GM12801 (cell line): ENCODE data around the gene MPRIP.

Source experiments
- TF ChIP-seq, protein P1 (sequence below): IDR thresholded peaks from one replicate; pipeline ENCODE4 v1.5.1; 2011; ENCODE audit warnings: control low read depth; ENCODE audit not compliant: insufficient read length; ENCODE audit errors: extremely low read depth

Gene MPRIP

DNA sequence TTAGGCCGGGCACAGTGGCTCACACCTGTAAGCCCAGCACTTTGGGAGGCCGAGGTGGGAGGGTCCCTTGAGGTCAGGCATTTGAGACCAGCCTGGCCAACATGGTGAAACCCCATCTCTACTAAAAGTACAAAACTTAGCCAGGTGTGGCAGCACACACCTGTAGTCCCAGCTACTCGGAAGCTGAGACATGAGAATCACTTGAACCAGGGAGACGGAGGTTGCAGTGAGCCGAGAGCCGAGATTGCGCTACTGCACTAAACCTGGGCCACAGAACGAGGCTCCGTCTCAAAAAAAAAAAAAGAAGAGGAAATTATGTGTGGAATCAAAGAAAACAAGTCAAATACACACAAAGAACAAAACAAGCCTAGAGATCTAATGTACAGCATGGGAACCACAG lies 16.1 kb upstream of the MPRIP start:
- TF ChIP-seq, protein P1, sequence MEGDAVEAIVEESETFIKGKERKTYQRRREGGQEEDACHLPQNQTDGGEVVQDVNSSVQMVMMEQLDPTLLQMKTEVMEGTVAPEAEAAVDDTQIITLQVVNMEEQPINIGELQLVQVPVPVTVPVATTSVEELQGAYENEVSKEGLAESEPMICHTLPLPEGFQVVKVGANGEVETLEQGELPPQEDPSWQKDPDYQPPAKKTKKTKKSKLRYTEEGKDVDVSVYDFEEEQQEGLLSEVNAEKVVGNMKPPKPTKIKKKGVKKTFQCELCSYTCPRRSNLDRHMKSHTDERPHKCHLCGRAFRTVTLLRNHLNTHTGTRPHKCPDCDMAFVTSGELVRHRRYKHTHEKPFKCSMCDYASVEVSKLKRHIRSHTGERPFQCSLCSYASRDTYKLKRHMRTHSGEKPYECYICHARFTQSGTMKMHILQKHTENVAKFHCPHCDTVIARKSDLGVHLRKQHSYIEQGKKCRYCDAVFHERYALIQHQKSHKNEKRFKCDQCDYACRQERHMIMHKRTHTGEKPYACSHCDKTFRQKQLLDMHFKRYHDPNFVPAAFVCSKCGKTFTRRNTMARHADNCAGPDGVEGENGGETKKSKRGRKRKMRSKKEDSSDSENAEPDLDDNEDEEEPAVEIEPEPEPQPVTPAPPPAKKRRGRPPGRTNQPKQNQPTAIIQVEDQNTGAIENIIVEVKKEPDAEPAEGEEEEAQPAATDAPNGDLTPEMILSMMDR = no peak

DNA sequence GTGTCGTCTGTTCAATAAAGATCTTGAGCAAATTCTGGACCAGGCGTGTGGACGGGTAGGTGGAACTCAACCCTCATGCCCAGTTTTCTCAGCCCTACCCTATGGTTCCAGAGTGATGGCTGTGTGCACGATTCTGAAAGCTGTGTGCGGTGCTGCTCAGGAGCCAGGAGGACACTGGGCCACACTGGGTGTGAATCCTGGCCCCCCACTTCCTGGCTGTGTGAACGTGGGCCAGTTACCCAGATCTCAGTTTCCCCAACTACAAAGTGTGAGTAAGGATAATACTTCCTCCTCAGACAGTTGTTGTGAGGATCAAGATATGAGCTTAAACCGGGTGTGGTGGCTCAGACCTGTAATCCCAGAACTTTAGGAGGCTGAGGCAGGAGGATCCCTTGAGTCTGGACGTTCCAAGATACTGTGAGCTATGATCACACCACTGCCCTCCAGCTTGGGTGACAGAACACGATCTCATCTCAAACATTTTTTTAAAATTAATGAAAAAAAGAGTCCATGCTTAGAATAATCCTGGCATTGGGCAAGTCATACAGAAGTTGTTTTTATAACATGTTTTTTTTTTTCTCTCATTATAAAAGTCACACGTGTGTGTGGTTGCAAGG lies 14.7 kb upstream of the MPRIP start:
- TF ChIP-seq, protein P1 = no peak

DNA sequence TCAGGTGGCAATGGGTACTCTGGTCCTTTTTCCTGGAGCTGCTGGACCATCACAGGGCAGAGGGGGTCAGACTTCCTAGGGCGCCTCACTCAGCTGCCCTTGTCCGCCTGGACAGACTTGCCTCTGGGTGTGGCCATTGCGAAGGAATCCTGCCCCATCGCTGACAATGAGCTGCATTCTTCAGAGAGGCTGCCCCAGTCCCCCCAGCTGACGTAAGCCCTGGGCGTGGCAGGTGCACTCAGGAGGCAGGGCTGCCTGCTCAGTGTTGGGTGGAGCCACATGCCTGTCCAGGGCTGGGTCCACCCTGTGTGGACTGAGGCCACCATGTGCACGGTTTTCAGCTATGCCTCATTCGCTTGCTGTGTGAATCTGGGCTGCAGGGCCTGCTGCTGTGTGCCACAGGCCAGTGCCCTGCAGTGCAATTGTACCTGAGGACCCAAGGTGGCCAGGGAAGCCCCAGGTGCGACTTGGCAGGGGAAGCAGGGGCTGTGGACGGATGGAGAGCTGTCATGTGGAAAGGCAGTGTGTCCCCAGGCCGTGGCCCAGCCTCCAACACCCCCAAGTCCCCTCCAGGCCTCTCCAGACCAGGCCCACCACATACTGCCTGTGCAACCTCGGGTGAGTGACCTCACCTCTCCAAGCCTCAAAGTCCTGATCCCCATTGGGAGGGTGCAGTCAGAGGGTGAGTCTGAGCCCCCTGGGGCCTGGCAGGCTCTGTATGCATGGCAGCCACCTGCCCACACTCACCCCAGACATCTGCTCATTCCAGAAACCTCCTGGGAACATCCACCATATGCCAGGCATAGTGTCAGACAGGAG lies 14.0 kb upstream of the MPRIP start:
- TF ChIP-seq, protein P1 = no peak

DNA sequence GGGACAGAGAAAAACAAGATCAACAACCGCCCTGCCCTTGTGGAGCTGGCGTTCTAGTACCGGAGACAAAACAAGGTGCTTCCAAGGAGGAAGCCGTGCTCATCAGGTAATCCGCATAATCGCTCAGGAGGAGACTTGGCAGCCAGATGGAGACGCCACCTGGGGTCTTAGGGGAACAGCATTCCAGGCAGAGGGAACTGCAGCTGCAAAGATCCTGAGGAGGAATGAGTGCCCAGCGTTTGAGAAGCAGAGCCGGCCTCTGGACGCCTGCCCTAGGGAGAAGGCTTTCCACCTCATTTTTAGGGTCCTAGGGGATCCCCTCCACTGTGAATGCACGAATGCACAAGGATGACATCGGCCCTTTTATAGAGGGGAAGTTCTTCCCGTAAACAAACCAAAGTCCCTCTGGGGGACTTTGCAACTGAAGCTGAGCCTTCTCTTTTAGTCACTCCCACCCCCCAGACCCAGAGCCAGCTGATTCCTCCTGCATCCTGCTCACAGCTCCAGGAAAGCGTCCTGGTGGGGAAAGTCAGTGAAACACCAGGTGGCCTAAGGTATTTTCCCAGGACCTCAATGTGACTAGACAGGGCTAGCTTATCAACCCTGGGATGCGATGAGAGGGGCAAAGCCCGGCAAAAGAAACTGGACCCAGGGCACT lies 13.2 kb upstream of the MPRIP start:
- TF ChIP-seq, protein P1 = no peak

DNA sequence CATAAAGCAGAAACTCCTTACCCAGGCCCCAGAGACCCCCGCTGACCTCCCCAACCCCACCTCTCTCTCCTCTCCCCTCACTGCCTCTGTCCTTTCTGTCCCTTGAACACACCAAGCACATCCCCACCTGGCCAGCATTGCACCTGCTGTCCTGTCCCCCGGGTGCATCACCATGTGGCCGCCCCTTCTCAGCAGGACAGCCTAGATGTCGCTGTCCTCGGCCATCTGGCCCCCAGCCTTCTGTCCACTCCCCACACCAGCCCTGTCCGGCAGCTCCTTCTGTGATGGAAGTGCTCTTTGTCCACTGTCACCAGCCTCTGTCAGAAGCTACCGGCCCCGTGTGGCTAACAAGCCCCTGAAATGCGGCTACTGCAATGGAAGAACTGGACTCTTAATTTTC lies 12.3 kb upstream of the MPRIP start:
- TF ChIP-seq, protein P1 = no peak

DNA sequence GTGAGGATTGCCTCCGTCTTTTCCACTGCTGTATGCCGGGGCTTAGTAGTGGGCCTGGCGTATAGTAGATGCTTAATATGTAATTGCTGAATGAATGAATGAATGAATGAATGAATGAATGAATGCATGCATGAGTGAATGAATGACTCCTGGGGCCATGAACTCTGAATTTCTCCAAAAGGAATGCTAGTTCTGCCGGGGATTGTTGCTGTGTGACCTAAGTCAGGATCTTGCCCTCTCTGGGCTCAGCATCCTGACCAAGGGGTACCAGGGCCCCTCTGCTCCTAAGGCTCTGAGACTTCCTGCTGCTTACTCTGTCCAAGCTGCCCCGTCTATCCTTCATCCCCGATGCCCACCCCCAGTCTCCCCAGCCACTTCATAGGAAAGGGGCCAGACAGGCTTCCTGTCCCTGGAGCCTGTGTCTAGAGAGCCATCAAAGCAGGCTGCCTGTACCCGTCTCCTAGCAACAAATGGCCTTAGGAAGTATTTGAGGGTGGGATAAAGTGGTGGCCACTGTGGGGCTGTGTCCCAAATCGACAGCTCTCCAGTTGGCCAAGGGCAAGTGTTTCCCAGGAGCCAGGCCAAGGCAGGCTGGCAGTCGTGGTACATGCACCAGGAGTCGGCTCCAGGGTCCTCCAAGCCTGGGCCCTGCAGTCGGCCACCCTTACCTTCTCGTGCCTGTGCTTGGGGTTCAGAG lies 11.6 kb upstream of the MPRIP start:
- TF ChIP-seq, protein P1 = no peak

DNA sequence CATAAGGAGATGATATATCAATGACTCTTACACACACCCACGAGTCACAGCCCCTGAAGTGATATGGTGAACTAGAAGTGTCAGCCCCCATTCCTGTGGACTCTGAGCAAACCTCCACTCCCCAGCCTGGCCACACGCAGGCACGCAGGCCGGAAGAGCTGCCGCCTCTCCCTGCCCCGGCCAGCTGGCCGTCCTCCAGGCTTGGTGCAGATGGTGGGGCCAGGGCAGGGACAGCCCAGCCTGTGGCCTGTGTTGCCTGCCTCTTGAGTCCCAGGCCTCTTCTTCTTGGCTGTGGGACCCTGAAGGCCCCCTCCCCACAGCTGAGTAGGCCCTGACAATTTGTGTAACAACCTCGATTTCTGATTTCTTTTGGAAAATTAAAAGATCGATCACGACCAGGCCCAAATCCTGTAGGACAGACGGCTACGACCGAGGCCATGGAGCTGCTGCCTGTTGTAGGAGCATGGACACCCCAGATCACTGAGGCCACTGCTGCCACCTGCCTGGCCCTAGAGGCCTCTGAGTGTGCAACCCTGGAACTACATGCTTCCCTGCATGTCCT lies 10.0 kb upstream of the MPRIP start:
- TF ChIP-seq, protein P1 = no peak
